HepG2 (cell line): ENCODE data around the gene COL2A1.

Experiments
- ASH2L ChIP-seq: fragments of 300-600, 200-600 bp; sonication (generic); IDR thresholded peaks from 2 replicates; pipeline ENCODE4 v1.7.0; 2017; ENCODE audit warnings: low read depth, mild to moderate bottlenecking, moderate library complexity, mixed read lengths, low read length; ENCODE audit not compliant: insufficient read length
- POLR2A ChIP-seq, 2 experiments: IDR thresholded peaks; 2 replicates each; pipeline ENCODE4 v1.6.1; 2011; ENCODE audit warnings: low read depth in 2 of 2, low read length in 2 of 2, mild to moderate bottlenecking in 1 of 2, moderate library complexity in 1 of 2; ENCODE audit not compliant: insufficient read depth in 1 of 2
- POLR2AphosphoS5 ChIP-seq: IDR thresholded peaks from 2 replicates; pipeline ENCODE4 v1.6.1; 2012; ENCODE audit warnings: low read depth, low read length
- TAF1 ChIP-seq: sonication (generic); formaldehyde crosslinking; IDR thresholded peaks from 2 replicates; pipeline ENCODE4 v1.4.0; 2020; ENCODE audit warnings: missing genetic modification reagents
- TCF12 ChIP-seq, 2 experiments: fragments of 450-650 bp in 1 of 2; sonication (generic) in 1 of 2; formaldehyde crosslinking in 1 of 2; IDR thresholded peaks; 2 replicates each; pipeline versions ENCODE4 v1.6.1 to v1.8.0; 2017 to 2022; ENCODE audit warnings: antibody characterized with exemption in 1 of 2, mild to moderate bottlenecking in 1 of 2, missing genetic modification reagents in 1 of 2, moderate library complexity in 1 of 2
- ZNF564 ChIP-seq: sonication (generic); formaldehyde crosslinking; IDR thresholded peaks from 2 replicates; pipeline ENCODE4 v1.8.1; 2023; ENCODE audit warnings: mild to moderate bottlenecking, missing genetic modification reagents
- TF ChIP-seq, protein P1 (sequence below): IDR thresholded peaks from 2 replicates; pipeline ENCODE4 v1.6.1; 2016; ENCODE audit warnings: missing compliant biosample characterization, missing genetic modification reagents, borderline replicate concordance
- TF ChIP-seq, protein P2 (sequence below): sonication (generic); formaldehyde crosslinking; IDR thresholded peaks from 2 replicates; pipeline ENCODE4 v1.5.0; 2020; ENCODE audit warnings: mild to moderate bottlenecking, missing genetic modification reagents, moderate library complexity

DNA sequence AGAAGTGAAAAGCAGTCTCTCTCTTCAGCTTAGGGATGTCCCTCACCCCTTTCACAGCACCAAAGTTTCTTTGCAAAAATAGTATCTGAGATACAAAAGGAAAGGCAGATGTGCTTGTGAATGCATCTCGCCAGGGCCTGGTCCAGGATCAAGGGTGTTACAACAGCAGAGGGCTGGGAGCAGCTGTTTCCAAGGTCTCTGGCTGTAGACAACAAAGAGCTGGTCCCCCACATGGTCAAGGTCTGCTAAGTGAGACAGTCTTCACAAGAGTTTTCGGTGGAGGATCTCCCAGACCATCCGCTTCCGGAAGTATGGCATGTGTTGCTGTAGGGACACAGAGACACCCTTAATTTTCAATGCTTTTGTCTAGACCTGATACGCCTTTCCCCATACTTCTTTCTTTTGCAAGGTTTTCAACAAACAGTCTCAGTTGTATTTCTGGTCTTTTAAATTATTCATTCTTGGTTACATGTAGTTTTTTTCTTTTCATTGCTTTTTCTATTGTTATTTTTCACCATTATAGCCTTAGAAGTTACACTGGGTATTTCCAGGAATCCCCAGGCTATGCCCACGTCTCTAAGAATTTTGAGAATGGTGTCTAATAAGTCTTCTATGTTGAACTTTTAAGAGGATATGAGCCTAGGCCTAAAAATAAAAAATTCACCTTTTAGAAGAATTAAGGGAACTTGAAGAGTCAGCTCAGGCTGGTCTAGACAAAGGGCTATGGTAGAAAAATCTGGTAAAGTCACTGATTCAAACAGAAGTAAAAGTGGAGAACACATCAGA, 41.0 kb upstream of the COL2A1 start:
- TF ChIP-seq POLR2A (IDR thresholded peaks at IDR 0.05; ENCODE audit: insufficient read depth in 1 of 2, low read depth in 2 of 2, low read length in 2 of 2) (no peak), ZNF564 (CRISPR knock-in tag) (no peak), TAF1 (CRISPR knock-in tag) (no peak), ASH2L (no peak), POLR2AphosphoS5 (no peak), TCF12 (IDR thresholded peaks at IDR 0.05) (no peak), TCF12 (CRISPR knock-in tag; IDR thresholded peaks at IDR 0.05) (no peak)
- TF ChIP-seq, protein P1, sequence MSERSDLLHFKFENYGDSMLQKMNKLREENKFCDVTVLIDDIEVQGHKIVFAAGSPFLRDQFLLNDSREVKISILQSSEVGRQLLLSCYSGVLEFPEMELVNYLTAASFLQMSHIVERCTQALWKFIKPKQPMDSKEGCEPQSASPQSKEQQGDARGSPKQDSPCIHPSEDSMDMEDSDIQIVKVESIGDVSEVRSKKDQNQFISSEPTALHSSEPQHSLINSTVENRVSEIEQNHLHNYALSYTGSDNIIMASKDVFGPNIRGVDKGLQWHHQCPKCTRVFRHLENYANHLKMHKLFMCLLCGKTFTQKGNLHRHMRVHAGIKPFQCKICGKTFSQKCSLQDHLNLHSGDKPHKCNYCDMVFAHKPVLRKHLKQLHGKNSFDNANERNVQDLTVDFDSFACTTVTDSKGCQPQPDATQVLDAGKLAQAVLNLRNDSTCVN (CRISPR knock-in tag): no peak
- TF ChIP-seq, protein P2, sequence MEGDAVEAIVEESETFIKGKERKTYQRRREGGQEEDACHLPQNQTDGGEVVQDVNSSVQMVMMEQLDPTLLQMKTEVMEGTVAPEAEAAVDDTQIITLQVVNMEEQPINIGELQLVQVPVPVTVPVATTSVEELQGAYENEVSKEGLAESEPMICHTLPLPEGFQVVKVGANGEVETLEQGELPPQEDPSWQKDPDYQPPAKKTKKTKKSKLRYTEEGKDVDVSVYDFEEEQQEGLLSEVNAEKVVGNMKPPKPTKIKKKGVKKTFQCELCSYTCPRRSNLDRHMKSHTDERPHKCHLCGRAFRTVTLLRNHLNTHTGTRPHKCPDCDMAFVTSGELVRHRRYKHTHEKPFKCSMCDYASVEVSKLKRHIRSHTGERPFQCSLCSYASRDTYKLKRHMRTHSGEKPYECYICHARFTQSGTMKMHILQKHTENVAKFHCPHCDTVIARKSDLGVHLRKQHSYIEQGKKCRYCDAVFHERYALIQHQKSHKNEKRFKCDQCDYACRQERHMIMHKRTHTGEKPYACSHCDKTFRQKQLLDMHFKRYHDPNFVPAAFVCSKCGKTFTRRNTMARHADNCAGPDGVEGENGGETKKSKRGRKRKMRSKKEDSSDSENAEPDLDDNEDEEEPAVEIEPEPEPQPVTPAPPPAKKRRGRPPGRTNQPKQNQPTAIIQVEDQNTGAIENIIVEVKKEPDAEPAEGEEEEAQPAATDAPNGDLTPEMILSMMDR: no peak
